GM23338 (cell line): ENCODE data around the gene CYP3A4. TPM values are rescaled to one million over a fixed set of nuclear protein-coding genes. Genes with fewer than 3 reads are reported as not detected.

Experiments used
- CREB1 ChIP-seq: fragments of 250-450 bp; sonication (Bioruptor Pico); IDR thresholded peaks from 2 replicates; pipeline ENCODE4 v1.5.0; 2020; ENCODE audit warnings: low read depth, mild to moderate bottlenecking, moderate library complexity
- JUNB ChIP-seq: IDR thresholded peaks from one replicate; pipeline ENCODE4 v1.6.1; 2016; ENCODE audit warnings: antibody characterized with exemption; ENCODE audit not compliant: unreplicated experiment
- POLR2AphosphoS5 ChIP-seq: IDR thresholded peaks from 2 replicates; pipeline ENCODE4 v1.6.1; 2016; ENCODE audit warnings: antibody characterized with exemption, low read depth
- REST ChIP-seq: IDR thresholded peaks from one replicate; pipeline ENCODE4 v1.6.1; 2018; ENCODE audit warnings: antibody characterized with exemption; ENCODE audit not compliant: unreplicated experiment
- STAT1 ChIP-seq: IDR thresholded peaks from one replicate; pipeline ENCODE4 v1.6.1; 2016; ENCODE audit warnings: antibody characterized with exemption; ENCODE audit not compliant: unreplicated experiment
- ZNF114 ChIP-seq: fragments of 250-450 bp; sonication (Bioruptor Pico); IDR thresholded peaks from 2 replicates; pipeline ENCODE4 v1.5.0; 2020; ENCODE audit warnings: mild to moderate bottlenecking, moderate library complexity
- ZNF331 ChIP-seq: fragments of 250-450 bp; sonication (Bioruptor Pico); IDR thresholded peaks from 2 replicates; pipeline ENCODE4 v1.5.0; 2020; ENCODE audit warnings: low read depth, mild to moderate bottlenecking, moderate library complexity
- ZNF462 ChIP-seq: fragments of 250-450 bp; sonication (Bioruptor Pico); IDR thresholded peaks from 2 replicates; pipeline ENCODE4 v1.5.0; 2020; ENCODE audit warnings: mild to moderate bottlenecking, moderate library complexity
- polyA plus RNA-seq: library from polyadenylated mRNA; unstranded; fragments of >200 nt; fragmentation: Nextera tagmentation; extraction: Ambion mirVana; gene quantifications from 2 replicates; pipeline ENCODE4 v1.2.1, GENCODE V29; 2016
- total RNA-seq: library from RNA; depleted of rRNA; stranded (reverse); fragments of >200 nt; shearing (Covaris generic); gene quantifications from 2 replicates; pipeline ENCODE4 v1.2.3, GENCODE V29; 2014

CYP3A4 gene
- total and polyA plus RNA-seq, 2 experiments from 2014 or later, result not detected

GRCh38 chr7:99755085-99755484 is 28.9 kb downstream of the CYP3A4 start (continued):
- TF ChIP-seq ZNF462 (CRISPR knock-in tag), result no peak
- no peak for TF ChIP-seq REST
- TF ChIP-seq JUNB, result no peak
- no peak for TF ChIP-seq STAT1
- no peak for TF ChIP-seq CREB1 (CRISPR knock-in tag)
- no peak for TF ChIP-seq ZNF331
- no peak for TF ChIP-seq POLR2AphosphoS5
- TF ChIP-seq ZNF114 (CRISPR knock-in tag), result no peak
